Activated B cell treated with CpG ODN at 0.5 μM for 24 hours (primary cell): ENCODE measurements around the gene IL17A. TPM values are rescaled to one million over a fixed set of nuclear protein-coding genes. Genes with fewer than 3 reads are reported as not detected.

Source experiments
- ATAC-seq: fragments of 200-7000 bp; cut with Tn5 transposase; one replicate; pipeline ENCODE4 v1.10.0; 2021; ENCODE audit warnings: low read depth, mild to moderate bottlenecking, moderate library complexity
- CTCF ChIA-PET: fragments of 350-600 bp; sonication (Branson Sonifier 250); formaldehyde crosslinking; loops from one replicate; lab custom pipeline; 2021; ENCODE audit warnings: antibody characterized with exemption; lab: Charles Lee
- POLR2A ChIA-PET: fragments of 350-600 bp; sonication (Branson Sonifier 250); formaldehyde crosslinking; loops from one replicate; lab custom pipeline; 2021; ENCODE audit warnings: antibody characterized with exemption; lab: Charles Lee
- DNase-seq: peaks from one replicate; pipeline ENCODE4 v3.0.0; 2022
- H3K27ac Mint-ChIP-seq: one replicate; pipeline ENCODE4 v1.8.0; 2020; ENCODE audit warnings: mixed read lengths
- H3K27me3 Mint-ChIP-seq: one replicate; pipeline ENCODE4 v1.8.0; 2021; ENCODE audit warnings: mixed read lengths
- H3K36me3 Mint-ChIP-seq: one replicate; pipeline ENCODE4 v1.8.0; 2021; ENCODE audit warnings: low read depth, mixed read lengths
- H3K4me1 Mint-ChIP-seq: one replicate; pipeline ENCODE4 v1.8.0; 2021; ENCODE audit warnings: mixed read lengths
- H3K4me3 Mint-ChIP-seq: one replicate; pipeline ENCODE4 v1.8.0; 2020; ENCODE audit warnings: mild to moderate bottlenecking, mixed read lengths
- H3K9me3 Mint-ChIP-seq: one replicate; pipeline ENCODE4 v1.8.0; 2020; ENCODE audit warnings: mixed read lengths
- CTCF ChIP-seq: fragments of 200-600 bp; IDR thresholded peaks from one replicate; pipeline ENCODE4 v1.8.0; 2022; ENCODE audit warnings: antibody characterized with exemption, mild to moderate bottlenecking
- intact Hi-C: fragments of 100-400 bp; cut with micrococcal nuclease; formaldehyde crosslinking; loops from one replicate; pipeline ENCODE4 v1.15.1; 2024
- total RNA-seq: library from RNA; stranded (reverse); gene quantifications from 2 replicates; pipeline ENCODE4 v1.2.3, GENCODE V29; 2022

Gene IL17A
- total RNA-seq, 1 donor from 2014 or later: not detected

- H3K36me3 Mint-ChIP-seq: no peaks in the 10 kb centered on the region
- no peaks in the 10 kb centered on the region for H3K9me3 Mint-ChIP-seq
- POLR2A ChIA-PET: no interaction called here
- H3K27ac Mint-ChIP-seq: no peak overlapping the region
- CTCF ChIA-PET: no interaction called here
- no peaks in the 10 kb centered on the region for H3K4me1 Mint-ChIP-seq
- H3K27me3 Mint-ChIP-seq: peaks cover 2% of the 10 kb centered on the region
- no peak overlapping the region for H3K4me3 Mint-ChIP-seq
- no peak for TF ChIP-seq CTCF
- ATAC-seq (no peak), DNase-seq (no peak)
- intact Hi-C loops: no loop called here
Measured at GRCh38 chr6:52227495-52227894, 41.3 kb downstream of the IL17A start.

GRCh38 chr6:52230685-52231084 lies 44.5 kb downstream of the IL17A start:
- TF ChIP-seq CTCF: no peak
- Mint-ChIP-seq H3K4me3 (no peak overlapping the region), H3K27me3 (no peaks in the 10 kb centered on the region), H3K36me3 (no peaks in the 10 kb centered on the region), H3K4me1 (no peaks in the 10 kb centered on the region), H3K27ac (no peak overlapping the region), H3K9me3 (no peaks in the 10 kb centered on the region)
- POLR2A ChIA-PET: no interaction called here
- CTCF ChIA-PET: no interaction called here
- ATAC-seq (no peak), DNase-seq (no peak)
- intact Hi-C loops: no loop called here

GRCh38 chr6:52231406-52232127 lies 45.4 kb downstream of the IL17A start:
- Mint-ChIP-seq H3K36me3 (no peaks in the 10 kb centered on the region), H3K4me3 (no peak overlapping the region), H3K27me3 (no peaks in the 10 kb centered on the region), H3K27ac (no peak overlapping the region), H3K4me1 (no peaks in the 10 kb centered on the region), H3K9me3 (no peaks in the 10 kb centered on the region)
- CTCF ChIA-PET: interaction anchor here (1.0 kb wide), 1 partner anchor 15 kb away, joined by 3 read pairs; no protein-coding TSS in a partner anchor
- ATAC-seq: no peak
- intact Hi-C loops: no loop called here
- no peak for TF ChIP-seq CTCF
- no peak for DNase-seq
- POLR2A ChIA-PET: no interaction called here

GRCh38 chr6:52233005-52233404 lies 46.8 kb downstream of the IL17A start:
- no peak overlapping the region for H3K27ac Mint-ChIP-seq
- no peak for TF ChIP-seq CTCF
- H3K4me3 Mint-ChIP-seq: no peak overlapping the region
- ChIA-PET CTCF (no interaction called here), POLR2A (no interaction called here)
- H3K36me3 Mint-ChIP-seq: no peaks in the 10 kb centered on the region
- intact Hi-C loops: no loop called here
- DNase-seq (no peak), ATAC-seq (no peak)
- no peaks in the 10 kb centered on the region for H3K4me1 Mint-ChIP-seq
- peaks cover 3% of the 10 kb centered on the region for H3K27me3 Mint-ChIP-seq
- H3K9me3 Mint-ChIP-seq: no peaks in the 10 kb centered on the region

GRCh38 chr6:52233975-52234823 lies 48.0 kb downstream of the IL17A start:
- DNase-seq: no peak
- no peak for TF ChIP-seq CTCF
- H3K4me1 Mint-ChIP-seq: no peaks in the 10 kb centered on the region
- ChIA-PET POLR2A (no interaction called here), CTCF (no interaction called here)
- no peak for ATAC-seq
- H3K27me3 Mint-ChIP-seq: peaks cover 3% of the 10 kb centered on the region
- no peak overlapping the region for H3K4me3 Mint-ChIP-seq
- intact Hi-C loops: no loop called here
- no peaks in the 10 kb centered on the region for H3K36me3 Mint-ChIP-seq
- H3K9me3 Mint-ChIP-seq: no peaks in the 10 kb centered on the region
- no peak overlapping the region for H3K27ac Mint-ChIP-seq
